Right atrium auricular region (tissue), 2 donors: Measurements from ENCODE around the gene COMT. TPM values are rescaled to one million over a fixed set of nuclear protein-coding genes. Genes with fewer than 3 reads are reported as not detected.

ENCODE experiments used
- DNase-seq: peaks from one replicate; pipeline ENCODE4 v3.0.0-alpha.2; 2019; ENCODE audit warnings: low spot score
- H3K27ac ChIP-seq, 2 donors: fragments of 200-600 bp; sonication (generic); 1 replicate in 1 of 2; 2 replicates in 1 of 2; pipeline ENCODE4 v1.5.1; 2016 to 2019
- H3K27me3 ChIP-seq, 2 donors: fragments of 200-600 bp; sonication (generic); one replicate each; pipeline versions ENCODE4 v1.5.1 to v1.6.0; 2017 to 2019
- H3K36me3 ChIP-seq: fragments of 200-600 bp; sonication (generic); one replicate; pipeline ENCODE4 v1.5.1; 2016
- H3K4me1 ChIP-seq, 2 donors: fragments of 200-600 bp; sonication (generic); one replicate each; pipeline versions ENCODE4 v1.5.1 to v1.6.0; 2017 to 2019
- H3K4me3 ChIP-seq, 2 donors: fragments of 200-600 bp; sonication (generic); 1 replicate in 1 of 2; 2 replicates in 1 of 2; pipeline ENCODE4 v1.5.1; 2017 to 2019; ENCODE audit warnings: mild to moderate bottlenecking in 1 of 2, moderate library complexity in 1 of 2
- H3K9me3 ChIP-seq, 2 donors: fragments of 200-600 bp; sonication (generic); one replicate each; pipeline ENCODE4 v1.5.1; 2019
- total RNA-seq, 2 donors: library from RNA; depleted of rRNA; stranded (reverse); fragments of >200 nt; gene quantifications; one replicate each; pipeline ENCODE4 v1.1.0, GENCODE V29; 2016
- TF ChIP-seq, protein P1 (sequence below), 2 donors: fragments of 200-600 bp; sonication (generic); IDR thresholded peaks; one replicate each; pipeline ENCODE4 v1.5.1; 2019; ENCODE audit warnings: antibody characterized with exemption in 2 of 2

The COMT gene
- total RNA-seq, 2 donors from 2014 or later: 142 to 195 TPM

DNA sequence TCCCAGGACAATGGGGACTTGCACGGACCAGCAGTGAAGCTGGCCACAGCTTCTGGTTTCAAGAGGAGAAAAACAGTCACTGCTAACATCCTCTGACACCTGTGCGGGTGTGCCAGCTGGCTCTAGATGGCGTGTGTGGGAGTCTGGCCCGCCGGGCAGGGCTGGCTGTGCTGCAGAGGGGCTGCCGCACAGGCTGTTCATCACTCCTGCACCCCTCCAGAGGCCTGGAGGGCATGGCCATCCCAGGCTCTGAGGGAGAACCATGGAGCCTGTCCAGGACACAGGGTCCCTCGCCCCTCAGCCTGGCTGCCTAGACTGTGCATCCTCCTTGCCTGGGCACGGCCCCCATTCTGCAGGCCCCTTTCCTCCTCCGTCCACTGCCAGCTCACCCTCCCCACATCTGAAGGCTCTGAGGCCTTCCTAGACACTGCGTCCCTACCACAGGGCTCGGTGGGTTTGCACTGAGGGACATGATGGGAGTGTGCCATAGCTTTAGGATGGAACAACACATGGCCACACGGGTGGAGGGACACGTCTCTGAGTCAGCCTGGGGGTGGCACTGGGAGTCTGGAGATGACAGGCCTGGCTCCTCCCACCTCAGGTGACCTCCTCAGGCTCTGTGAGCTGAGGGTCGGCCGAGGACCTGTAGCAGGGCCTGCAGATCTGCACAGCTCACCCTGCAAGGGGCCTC lies 44.8 kb upstream of the COMT start:
- no peaks in the 10 kb centered on the region for H3K9me3 ChIP-seq
- TF ChIP-seq, protein P1, sequence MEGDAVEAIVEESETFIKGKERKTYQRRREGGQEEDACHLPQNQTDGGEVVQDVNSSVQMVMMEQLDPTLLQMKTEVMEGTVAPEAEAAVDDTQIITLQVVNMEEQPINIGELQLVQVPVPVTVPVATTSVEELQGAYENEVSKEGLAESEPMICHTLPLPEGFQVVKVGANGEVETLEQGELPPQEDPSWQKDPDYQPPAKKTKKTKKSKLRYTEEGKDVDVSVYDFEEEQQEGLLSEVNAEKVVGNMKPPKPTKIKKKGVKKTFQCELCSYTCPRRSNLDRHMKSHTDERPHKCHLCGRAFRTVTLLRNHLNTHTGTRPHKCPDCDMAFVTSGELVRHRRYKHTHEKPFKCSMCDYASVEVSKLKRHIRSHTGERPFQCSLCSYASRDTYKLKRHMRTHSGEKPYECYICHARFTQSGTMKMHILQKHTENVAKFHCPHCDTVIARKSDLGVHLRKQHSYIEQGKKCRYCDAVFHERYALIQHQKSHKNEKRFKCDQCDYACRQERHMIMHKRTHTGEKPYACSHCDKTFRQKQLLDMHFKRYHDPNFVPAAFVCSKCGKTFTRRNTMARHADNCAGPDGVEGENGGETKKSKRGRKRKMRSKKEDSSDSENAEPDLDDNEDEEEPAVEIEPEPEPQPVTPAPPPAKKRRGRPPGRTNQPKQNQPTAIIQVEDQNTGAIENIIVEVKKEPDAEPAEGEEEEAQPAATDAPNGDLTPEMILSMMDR (IDR thresholded peaks at IDR 0.05): no peak
- no peak overlapping the region for H3K27ac ChIP-seq
- peaks cover 0 to 8% of the 10 kb centered on the region in 2 donors for H3K4me1 ChIP-seq
- H3K27me3 ChIP-seq: no peaks in the 10 kb centered on the region
- DNase-seq: no peak
- peaks cover 24% of the 10 kb centered on the region for H3K36me3 ChIP-seq
- no peak overlapping the region for H3K4me3 ChIP-seq

DNA sequence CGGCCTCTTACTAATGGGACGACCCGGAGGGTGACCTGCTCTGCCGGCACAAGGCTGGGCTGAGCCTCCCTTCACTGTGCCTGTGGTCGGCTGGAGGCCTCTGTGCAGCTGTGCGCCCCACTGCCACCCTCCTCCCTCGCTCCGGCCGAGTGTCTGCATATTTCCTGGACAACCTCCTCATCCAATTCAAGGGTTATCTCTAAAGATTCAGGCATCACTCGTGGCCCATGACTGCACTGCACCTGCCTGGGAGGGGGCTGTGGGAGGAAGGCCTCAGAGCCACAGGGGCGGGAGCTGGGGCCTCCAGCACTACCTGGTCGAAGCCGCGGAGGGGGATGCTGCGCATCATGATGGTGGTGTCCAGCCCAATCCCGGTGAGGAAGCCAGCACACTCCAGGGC lies 43.8 kb upstream of the COMT start:
- Histone ChIP-seq H3K36me3 (peaks cover 24% of the 10 kb centered on the region), H3K4me3 (no peak overlapping the region), H3K27ac (no peak overlapping the region), H3K9me3 (no peaks in the 10 kb centered on the region), H3K27me3 (no peaks in the 10 kb centered on the region), H3K4me1 (no peaks in the 10 kb centered on the region)
- no peak for DNase-seq
- TF ChIP-seq, protein P1 (IDR thresholded peaks at IDR 0.05): no peak

DNA sequence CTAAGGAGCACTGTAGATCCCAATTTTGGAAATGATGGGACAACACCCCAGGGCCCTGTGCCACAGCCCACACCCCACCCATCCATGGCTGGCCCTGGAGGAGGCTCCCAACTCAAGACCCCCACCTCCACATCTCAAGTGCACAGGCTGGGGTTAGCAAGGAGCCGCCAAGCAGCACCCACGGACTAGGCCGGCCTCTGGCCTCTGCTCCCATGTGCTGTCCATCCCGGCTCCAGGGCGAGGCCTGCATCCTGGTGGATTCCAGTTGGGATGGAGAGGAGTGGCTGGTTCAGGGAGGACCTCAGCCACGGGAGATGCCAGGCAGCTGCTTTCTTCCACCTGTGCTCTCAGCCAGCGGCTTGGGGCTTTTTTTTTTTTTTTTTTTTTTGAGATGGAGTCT lies 43.4 kb upstream of the COMT start:
- TF ChIP-seq, protein P1 (IDR thresholded peaks at IDR 0.05): no peak
- Histone ChIP-seq H3K27me3 (no peaks in the 10 kb centered on the region), H3K4me3 (no peak overlapping the region), H3K9me3 (no peaks in the 10 kb centered on the region), H3K4me1 (no peaks in the 10 kb centered on the region), H3K36me3 (peaks cover 24% of the 10 kb centered on the region), H3K27ac (no peak overlapping the region)
- DNase-seq: no peak

DNA sequence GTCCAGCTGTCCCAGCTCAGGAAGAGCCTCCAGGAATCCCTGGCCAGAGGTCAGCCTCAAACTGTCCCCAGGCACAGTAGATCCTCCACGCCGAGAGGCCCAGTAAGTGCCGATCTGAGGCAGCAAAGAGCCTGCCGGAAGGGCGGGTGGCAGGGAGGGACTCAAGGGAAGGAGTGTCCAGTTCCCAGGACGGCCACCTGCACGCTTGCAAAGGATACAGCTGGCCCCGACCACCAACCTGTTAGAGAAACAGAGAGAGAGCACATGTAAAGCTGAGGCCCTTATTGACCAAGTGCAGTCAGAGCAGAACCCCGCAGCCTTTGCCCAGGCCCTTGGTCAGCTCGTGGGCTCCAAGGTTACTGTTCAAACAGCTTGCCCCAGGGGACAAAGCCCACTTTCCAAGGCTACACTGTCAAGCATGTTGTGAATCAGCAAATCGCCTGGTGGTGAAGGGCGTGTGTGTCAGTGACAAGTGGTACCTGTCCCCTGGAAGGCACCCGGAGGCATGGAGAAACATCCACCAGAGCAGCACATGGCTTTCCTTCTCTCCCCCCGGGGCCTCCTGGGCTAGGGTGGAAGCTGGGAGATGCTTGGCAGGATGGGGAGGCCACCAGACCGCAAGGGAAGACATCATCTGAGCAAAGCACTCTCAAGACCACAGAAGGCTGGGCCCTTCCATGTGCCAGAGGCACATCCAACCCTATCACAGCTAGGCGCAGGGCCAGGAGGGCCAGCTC lies 42.6 kb upstream of the COMT start:
- no peak overlapping the region for H3K4me3 ChIP-seq
- no peaks in the 10 kb centered on the region for H3K9me3 ChIP-seq
- no peaks in the 10 kb centered on the region for H3K27me3 ChIP-seq
- TF ChIP-seq, protein P1 (IDR thresholded peaks at IDR 0.05): no peak
- DNase-seq: no peak
- H3K27ac ChIP-seq: no peak overlapping the region
- no peaks in the 10 kb centered on the region for H3K4me1 ChIP-seq
- peaks cover 19% of the 10 kb centered on the region for H3K36me3 ChIP-seq

DNA sequence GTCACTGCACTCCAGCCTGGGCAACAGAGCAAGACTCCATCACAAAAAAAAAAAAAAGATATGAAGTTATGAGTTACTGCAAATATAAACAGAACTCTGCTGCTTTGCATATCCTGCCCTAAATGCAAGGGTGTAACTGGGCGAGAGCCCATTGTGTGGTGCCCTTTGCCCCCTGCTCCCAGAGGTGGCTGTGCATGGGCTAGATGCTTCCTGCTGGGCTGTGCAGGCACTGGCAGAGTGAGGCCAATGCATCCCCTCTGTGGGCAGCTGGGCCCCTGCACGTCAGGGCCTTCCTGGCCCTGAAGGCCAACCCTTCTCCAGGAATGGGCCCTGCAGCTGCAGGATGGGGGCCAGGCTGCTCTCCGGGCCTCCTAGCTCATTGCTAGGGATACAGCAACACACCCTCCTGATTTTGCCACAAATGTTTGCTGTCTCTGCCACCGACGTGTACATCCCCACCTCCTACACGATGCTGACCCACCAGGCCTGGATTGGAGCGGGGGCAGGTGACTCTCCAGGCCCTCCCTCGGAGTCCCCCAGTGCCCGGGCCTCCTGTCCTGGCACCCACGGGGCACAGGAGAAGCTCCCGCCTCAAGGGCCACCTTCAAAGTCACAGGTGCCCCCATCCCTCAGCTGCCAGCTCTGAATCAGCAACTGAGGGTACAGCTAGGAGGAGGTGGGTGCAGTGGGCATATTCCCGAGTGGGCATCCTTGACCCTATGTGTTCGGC lies 40.7 kb upstream of the COMT start:
- no peak overlapping the region for H3K4me3 ChIP-seq
- H3K27me3 ChIP-seq: no peaks in the 10 kb centered on the region
- no peaks in the 10 kb centered on the region for H3K4me1 ChIP-seq
- DNase-seq: no peak
- TF ChIP-seq, protein P1 (IDR thresholded peaks at IDR 0.05): no peak
- no peak overlapping the region for H3K27ac ChIP-seq
- H3K9me3 ChIP-seq: no peaks in the 10 kb centered on the region
- peaks cover 17% of the 10 kb centered on the region for H3K36me3 ChIP-seq
